HepG2 (cell line): ENCODE data around the gene MCRIP2. TPM values are rescaled to one million over a fixed set of nuclear protein-coding genes. Genes with fewer than 3 reads are reported as not detected.

Experiments
- AGO2 ChIP-seq: fragments of 200-400 bp; formaldehyde crosslinking; optimal IDR thresholded peaks from 2 replicates; pipeline ENCODE3; 2017; ENCODE audit warnings: mild to moderate bottlenecking, low read depth, low read length, moderate library complexity
- FOXO1 ChIP-seq: sonication (generic); formaldehyde crosslinking; IDR thresholded peaks from 2 replicates; pipeline ENCODE4 v1.4.0; 2020; ENCODE audit warnings: missing genetic modification reagents
- HES4 ChIP-seq: sonication (generic); formaldehyde crosslinking; IDR thresholded peaks from 2 replicates; pipeline ENCODE4 v1.9.0; 2021; ENCODE audit warnings: mild to moderate bottlenecking, missing genetic modification reagents, borderline replicate concordance
- MAZ ChIP-seq, 2 experiments: sonication (generic) in 1 of 2; formaldehyde crosslinking in 1 of 2; IDR thresholded peaks; 2 replicates each; pipeline versions ENCODE4 v1.5.0 to v1.6.1; 2012 to 2020; ENCODE audit warnings: low read depth in 2 of 2, mild to moderate bottlenecking in 2 of 2, borderline replicate concordance in 1 of 2, improper control_type of control experiment in 1 of 2, low read length in 1 of 2, missing genetic modification reagents in 1 of 2, moderate library complexity in 1 of 2
- NCOA2 ChIP-seq: sonication (generic); formaldehyde crosslinking; IDR thresholded peaks from 2 replicates; pipeline ENCODE4 v1.8.0; 2022; ENCODE audit warnings: inconsistent platforms
- NR3C1 ChIP-seq: sonication (generic); formaldehyde crosslinking; IDR thresholded peaks from 2 replicates; pipeline ENCODE4 v1.4.0; 2020; ENCODE audit warnings: missing genetic modification reagents
- PCBP2 ChIP-seq: fragments of 200-400 bp; formaldehyde crosslinking; optimal IDR thresholded peaks from 2 replicates; pipeline ENCODE3; 2018; ENCODE audit warnings: low read length, low read depth; ENCODE audit not compliant: poor library complexity, severe bottlenecking
- POGZ ChIP-seq: sonication (generic); formaldehyde crosslinking; IDR thresholded peaks from 2 replicates; pipeline ENCODE4 v1.4.0; 2020; ENCODE audit warnings: mild to moderate bottlenecking, missing genetic modification reagents
- ZBTB40 ChIP-seq, 2 experiments: fragments of 450-650 bp in 1 of 2; sonication (generic) in 1 of 2; formaldehyde crosslinking in 1 of 2; IDR thresholded peaks; 2 replicates each; pipeline versions ENCODE4 v1.6.1 to v1.8.0; 2016 to 2022; ENCODE audit warnings: antibody characterized with exemption in 1 of 2, mild to moderate bottlenecking in 1 of 2, missing genetic modification reagents in 1 of 2
- ZFYVE20 ChIP-seq: sonication (generic); formaldehyde crosslinking; IDR thresholded peaks from 2 replicates; pipeline ENCODE4 v1.8.0; 2023; ENCODE audit warnings: low read depth, mild to moderate bottlenecking, moderate library complexity, missing genetic modification reagents, borderline replicate concordance
- ZNF746 ChIP-seq: sonication (generic); formaldehyde crosslinking; IDR thresholded peaks from 2 replicates; pipeline ENCODE4 v1.8.0; 2022; ENCODE audit warnings: mild to moderate bottlenecking, missing genetic modification reagents
- ZNF782 ChIP-seq: sonication (generic); formaldehyde crosslinking; IDR thresholded peaks from 2 replicates; pipeline ENCODE4 v1.4.0; 2020; ENCODE audit warnings: missing genetic modification reagents, mild to moderate bottlenecking, borderline replicate concordance
- polyA plus RNA-seq, 8 experiments: library from polyadenylated mRNA; depleted of rRNA in 3 of 8; stranded (reverse) in 7 of 8; unstranded in 1 of 8; fragments of >200 nt; fragmentation: Illumina TruSeq in 4 of 8; extraction: Trizol in 4 of 8; gene quantifications; 2 replicates each; pipeline versions ENCODE4 v1.2.1 to v1.2.3, GENCODE V29; 2011 to 2016; ENCODE audit warnings: low read depth in 4 of 8, missing spikeins in 1 of 8, mixed read lengths in 1 of 8; ENCODE audit not compliant: insufficient read depth in 1 of 8
- total RNA-seq, 5 experiments: library from RNA; depleted of rRNA; stranded (reverse); fragments of >200 nt; fragmentation: Illumina TruSeq; extraction: Trizol; gene quantifications; 2 replicates each; pipeline ENCODE4 v1.2.3, GENCODE V29; 2016; ENCODE audit warnings: low read depth in 1 of 5
- TF ChIP-seq, protein P1 (sequence below): IDR thresholded peaks from 2 replicates; pipeline ENCODE4 v1.6.1; 2016; ENCODE audit warnings: mild to moderate bottlenecking
- TF ChIP-seq, protein P2 (sequence below): sonication (generic); formaldehyde crosslinking; IDR thresholded peaks from 2 replicates; pipeline ENCODE4 v1.5.0; 2020; ENCODE audit warnings: mild to moderate bottlenecking, missing genetic modification reagents, borderline replicate concordance

The MCRIP2 gene
- total and polyA plus RNA-seq, 2 of the 13 experiments (the other 11 are each of a cell fraction or from before 2014, with no cell fraction given), result 39.6 to 76.7 TPM

- TF ChIP-seq PCBP2 (no peak), FOXO1 (CRISPR knock-in tag) (peak; percentile 40; the same call in 1 of the 2 replicates), NR3C1 (CRISPR knock-in tag) (0 out of 2 replicates have a peak, but pooled peaks have one; percentile 7), ZBTB40 (IDR thresholded peaks at IDR 0.05) (no peak), ZBTB40 (CRISPR knock-in tag; IDR thresholded peaks at IDR 0.05) (peak; percentile 80; the same call in 1 of the 2 replicates), MAZ (IDR thresholded peaks at IDR 0.05; ENCODE audit: borderline replicate concordance, low read depth, low read length) (no peak), MAZ (CRISPR knock-in tag; IDR thresholded peaks at IDR 0.05; ENCODE audit: low read depth) (peak; percentile 62; the same call in 1 of the 2 replicates), ZNF746 (CRISPR knock-in tag) (no peak), POGZ (no peak), ZNF782 (peak; percentile 26; the same call in 1 of the 2 replicates), NCOA2 (CRISPR knock-in tag) (0 out of 2 replicates have a peak, but pooled peaks have one; percentile 22), HES4 (CRISPR knock-in tag) (peak; percentile 85; the same call in 1 of the 2 replicates), ZFYVE20 (CRISPR knock-in tag) (peak; percentile 85; the same call in 1 of the 2 replicates), AGO2 (no peak)
- TF ChIP-seq, protein P1, sequence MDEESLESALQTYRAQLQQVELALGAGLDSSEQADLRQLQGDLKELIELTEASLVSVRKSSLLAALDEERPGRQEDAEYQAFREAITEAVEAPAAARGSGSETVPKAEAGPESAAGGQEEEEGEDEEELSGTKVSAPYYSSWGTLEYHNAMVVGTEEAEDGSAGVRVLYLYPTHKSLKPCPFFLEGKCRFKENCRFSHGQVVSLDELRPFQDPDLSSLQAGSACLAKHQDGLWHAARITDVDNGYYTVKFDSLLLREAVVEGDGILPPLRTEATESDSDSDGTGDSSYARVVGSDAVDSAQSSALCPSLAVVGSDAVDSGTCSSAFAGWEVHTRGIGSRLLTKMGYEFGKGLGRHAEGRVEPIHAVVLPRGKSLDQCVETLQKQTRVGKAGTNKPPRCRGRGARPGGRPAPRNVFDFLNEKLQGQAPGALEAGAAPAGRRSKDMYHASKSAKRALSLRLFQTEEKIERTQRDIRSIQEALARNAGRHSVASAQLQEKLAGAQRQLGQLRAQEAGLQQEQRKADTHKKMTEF (CRISPR knock-in tag), result peak; percentile 59; the same call in 1 of the 2 replicates
- TF ChIP-seq, protein P2, sequence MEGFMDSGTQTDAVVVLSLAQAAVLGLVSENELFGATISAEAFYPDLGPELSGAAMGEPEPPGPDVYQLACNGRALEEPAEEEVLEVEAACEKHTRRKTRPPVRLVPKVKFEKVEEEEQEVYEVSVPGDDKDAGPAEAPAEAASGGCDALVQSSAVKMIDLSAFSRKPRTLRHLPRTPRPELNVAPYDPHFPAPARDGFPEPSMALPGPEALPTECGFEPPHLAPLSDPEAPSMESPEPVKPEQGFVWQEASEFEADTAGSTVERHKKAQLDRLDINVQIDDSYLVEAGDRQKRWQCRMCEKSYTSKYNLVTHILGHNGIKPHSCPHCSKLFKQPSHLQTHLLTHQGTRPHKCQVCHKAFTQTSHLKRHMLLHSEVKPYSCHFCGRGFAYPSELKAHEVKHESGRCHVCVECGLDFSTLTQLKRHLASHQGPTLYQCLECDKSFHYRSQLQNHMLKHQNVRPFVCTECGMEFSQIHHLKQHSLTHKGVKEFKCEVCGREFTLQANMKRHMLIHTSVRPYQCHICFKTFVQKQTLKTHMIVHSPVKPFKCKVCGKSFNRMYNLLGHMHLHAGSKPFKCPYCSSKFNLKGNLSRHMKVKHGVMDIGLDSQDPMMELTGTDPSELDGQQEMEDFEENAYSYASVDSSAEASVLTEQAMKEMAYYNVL (CRISPR knock-in tag), result peak; percentile 52; the same call in 1 of the 2 replicates
Observed at GRCh38 chr16:695355-696089, 53.9 kb downstream of the MCRIP2 start (continued).
